GM19438 (cell line): ENCODE results near the gene FAM131C.
"Not testable (repeated sequence)": the region's sequence is repeated elsewhere in the genome, so short reads cannot be mapped to it uniquely, and the experiment has no call there.

Source experiments
- ATAC-seq: cut with Tn5 transposase; IDR thresholded peaks from one replicate; pipeline ENCODE4 v1.9.1; 2021; ENCODE audit warnings: low read depth; ENCODE audit not compliant: unreplicated experiment

The FAM131C gene

GRCh38 chr1:16107039-16107438 lies 33.6 kb upstream of the FAM131C start:
- ATAC-seq, result not testable (repeated sequence)

- no peak for ATAC-seq
Observed at GRCh38 chr1:16101623-16102022, 28.2 kb upstream of the FAM131C start.

- ATAC-seq, result no peak
Observed at GRCh38 chr1:16099412-16099811, 26.0 kb upstream of the FAM131C start.

GRCh38 chr1:16095447-16095846 lies 22.0 kb upstream of the FAM131C start:
- ATAC-seq, result no peak

- no peak for ATAC-seq
Observed at GRCh38 chr1:16094453-16095158, 21.2 kb upstream of the FAM131C start.

GRCh38 chr1:16093611-16094010 lies 20.2 kb upstream of the FAM131C start:
- no peak for ATAC-seq

GRCh38 chr1:16092923-16093511 lies 19.6 kb upstream of the FAM131C start:
- ATAC-seq, result no peak

GRCh38 chr1:16092097-16092922 lies 18.9 kb upstream of the FAM131C start:
- ATAC-seq, result no peak

GRCh38 chr1:16091296-16091695 lies 17.8 kb upstream of the FAM131C start:
- no peak for ATAC-seq

GRCh38 chr1:16090076-16090826 lies 16.8 kb upstream of the FAM131C start:
- ATAC-seq, result no peak

GRCh38 chr1:16088996-16089395 lies 15.5 kb upstream of the FAM131C start:
- ATAC-seq, result no peak

- ATAC-seq, result no peak
Observed at GRCh38 chr1:16088351-16088911, 15.0 kb upstream of the FAM131C start.

GRCh38 chr1:16087733-16088132 lies 14.3 kb upstream of the FAM131C start:
- no peak for ATAC-seq

- ATAC-seq, result no peak
Observed at GRCh38 chr1:16085522-16085921, 12.1 kb upstream of the FAM131C start.

GRCh38 chr1:16083486-16083885 lies 10.0 kb upstream of the FAM131C start:
- ATAC-seq, result no peak

GRCh38 chr1:16082283-16083038 lies 9.0 kb upstream of the FAM131C start:
- no peak for ATAC-seq

GRCh38 chr1:16081636-16082035 lies 8.2 kb upstream of the FAM131C start:
- no peak for ATAC-seq

- no peak for ATAC-seq
Observed at GRCh38 chr1:16080422-16081150, 7.1 kb upstream of the FAM131C start.
